ENCODE results near the gene DEFB115. TPM values are rescaled to one million over a fixed set of nuclear protein-coding genes. Genes with fewer than 3 reads are reported as not detected.

The DEFB115 gene
- total and polyA plus RNA-seq, 2 donors from 2014 or later, result not detected

DNA sequence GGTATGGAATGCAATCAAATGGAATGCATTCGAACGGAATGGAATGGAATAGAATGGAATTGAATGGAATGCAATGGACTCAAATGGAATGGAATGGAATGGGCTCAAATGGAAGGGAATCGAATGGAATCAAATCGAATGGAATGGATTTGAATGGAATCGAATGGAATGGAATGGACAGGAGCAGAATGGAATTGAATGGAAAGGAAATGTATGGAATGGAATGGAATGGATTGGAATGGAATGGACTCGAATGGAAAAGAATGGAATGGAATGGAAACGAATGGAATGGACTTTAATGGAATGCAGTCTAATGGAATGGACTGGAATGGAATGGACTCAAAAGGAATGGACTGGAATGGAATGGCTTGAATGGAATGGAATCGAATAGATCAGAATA, 18.3 kb upstream of the DEFB115 start:
- FAIRE-seq, result no peak
- H3K27ac ChIP-seq (ENCODE audit: low read depth in 2 of 2, low read length in 2 of 2), result no peak overlapping the region
- H3K4me3 ChIP-seq (ENCODE audit: low read length in 3 of 3), result no peak overlapping the region
- TF ChIP-seq, protein P1, sequence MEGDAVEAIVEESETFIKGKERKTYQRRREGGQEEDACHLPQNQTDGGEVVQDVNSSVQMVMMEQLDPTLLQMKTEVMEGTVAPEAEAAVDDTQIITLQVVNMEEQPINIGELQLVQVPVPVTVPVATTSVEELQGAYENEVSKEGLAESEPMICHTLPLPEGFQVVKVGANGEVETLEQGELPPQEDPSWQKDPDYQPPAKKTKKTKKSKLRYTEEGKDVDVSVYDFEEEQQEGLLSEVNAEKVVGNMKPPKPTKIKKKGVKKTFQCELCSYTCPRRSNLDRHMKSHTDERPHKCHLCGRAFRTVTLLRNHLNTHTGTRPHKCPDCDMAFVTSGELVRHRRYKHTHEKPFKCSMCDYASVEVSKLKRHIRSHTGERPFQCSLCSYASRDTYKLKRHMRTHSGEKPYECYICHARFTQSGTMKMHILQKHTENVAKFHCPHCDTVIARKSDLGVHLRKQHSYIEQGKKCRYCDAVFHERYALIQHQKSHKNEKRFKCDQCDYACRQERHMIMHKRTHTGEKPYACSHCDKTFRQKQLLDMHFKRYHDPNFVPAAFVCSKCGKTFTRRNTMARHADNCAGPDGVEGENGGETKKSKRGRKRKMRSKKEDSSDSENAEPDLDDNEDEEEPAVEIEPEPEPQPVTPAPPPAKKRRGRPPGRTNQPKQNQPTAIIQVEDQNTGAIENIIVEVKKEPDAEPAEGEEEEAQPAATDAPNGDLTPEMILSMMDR (IDR thresholded peaks at IDR 0.05; ENCODE audit: borderline replicate concordance, extremely low read depth, insufficient read depth), result no peak
- H3K36me3 ChIP-seq (ENCODE audit: control insufficient read depth in 2 of 3, insufficient read depth in 3 of 3, low read length in 3 of 3), result no peaks in the 10 kb centered on the region
- no peak overlapping the region for H3K9ac ChIP-seq (ENCODE audit: low read length in 3 of 3)
- intact Hi-C loops (cut with DNase I), result no loop called here
- no peaks in the 10 kb centered on the region for H3K4me1 ChIP-seq (ENCODE audit: control insufficient read depth in 2 of 3, insufficient read depth in 2 of 3, low read depth in 1 of 3, low read length in 3 of 3)
- no peaks in the 10 kb centered on the region for H3K27me3 ChIP-seq (ENCODE audit: control insufficient read depth, insufficient read depth, low read length)
- peaks cover 19 to 97% (median 30%) of the 10 kb centered on the region in 3 donors for H3K9me3 ChIP-seq (ENCODE audit: control insufficient read depth in 2 of 3, insufficient read depth in 1 of 3, low read length in 3 of 3)
- no peak for DNase-seq

DNA sequence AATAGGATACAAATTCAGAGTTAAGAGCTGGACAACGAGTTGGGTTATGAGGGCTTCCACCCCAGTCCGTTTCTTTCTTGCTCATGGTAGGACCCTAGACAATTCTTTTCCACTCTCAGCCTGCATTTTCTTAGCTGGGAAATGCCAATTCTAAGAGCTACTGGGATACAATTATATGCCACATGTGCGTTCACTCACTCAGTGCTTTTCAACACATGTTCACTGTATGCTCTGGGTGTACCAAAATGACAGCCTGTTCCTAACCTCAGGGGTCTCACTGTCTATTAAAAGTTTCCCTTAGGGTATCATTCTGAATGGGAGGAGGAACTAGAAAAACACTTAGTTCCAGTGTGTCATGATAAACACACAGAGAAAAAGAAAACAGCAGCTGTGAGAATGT, 505 bp upstream of the DEFB115 start:
- FAIRE-seq, result no peak

DNA sequence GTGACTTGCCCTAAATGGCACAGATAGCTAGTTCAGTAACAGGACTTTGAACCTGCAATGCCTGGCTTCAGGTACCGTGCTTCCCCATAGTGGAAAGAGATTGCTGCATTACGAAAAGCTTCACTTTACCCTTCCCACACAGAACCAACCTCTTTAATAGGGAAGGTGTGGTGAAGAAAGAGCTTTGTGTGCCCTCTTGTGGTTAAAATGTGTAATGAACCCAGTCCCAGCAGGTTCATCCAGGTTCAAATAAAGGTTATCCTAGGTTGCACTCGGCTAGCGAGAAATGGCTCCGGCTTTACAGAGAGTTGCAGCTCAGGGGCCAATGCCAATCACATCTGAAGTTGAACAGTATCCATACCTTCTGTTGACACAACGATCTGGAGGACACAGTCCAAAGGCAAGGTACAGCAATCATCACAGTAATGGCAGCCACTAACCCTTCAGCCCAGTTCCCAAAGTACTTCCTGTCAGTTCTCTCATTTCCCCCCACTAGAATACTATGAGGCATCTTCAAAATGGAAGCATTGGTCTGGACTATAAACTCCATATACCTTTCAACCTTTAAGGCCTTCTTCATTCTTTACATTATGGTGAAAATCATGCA, 3.0 kb downstream of the DEFB115 start:
- Histone ChIP-seq H3K4me1 (ENCODE audit: control insufficient read depth in 2 of 3, insufficient read depth in 2 of 3, low read depth in 1 of 3, low read length in 3 of 3) (no peaks in the 10 kb centered on the region), H3K9ac (ENCODE audit: low read length in 3 of 3) (no peak overlapping the region), H3K4me3 (ENCODE audit: low read length in 3 of 3) (no peak overlapping the region), H3K36me3 (ENCODE audit: control insufficient read depth in 2 of 3, insufficient read depth in 3 of 3, low read length in 3 of 3) (no peaks in the 10 kb centered on the region), H3K27me3 (ENCODE audit: control insufficient read depth, insufficient read depth, low read length) (no peaks in the 10 kb centered on the region), H3K27ac (ENCODE audit: low read depth in 2 of 2, low read length in 2 of 2) (no peak overlapping the region), H3K9me3 (ENCODE audit: control insufficient read depth in 2 of 3, insufficient read depth in 1 of 3, low read length in 3 of 3) (no peaks in the 10 kb centered on the region)
- no peak for FAIRE-seq
- intact Hi-C loops (cut with DNase I), result no loop called here
- no peak for DNase-seq
- TF ChIP-seq, protein P1 (IDR thresholded peaks at IDR 0.05; ENCODE audit: borderline replicate concordance, extremely low read depth, insufficient read depth), result no peak

More for the DNA sequence above, 505 bp upstream of the DEFB115 start:
- Histone ChIP-seq H3K4me1 (ENCODE audit: control insufficient read depth in 2 of 3, insufficient read depth in 2 of 3, low read depth in 1 of 3, low read length in 3 of 3) (no peaks in the 10 kb centered on the region), H3K27ac (ENCODE audit: low read depth in 2 of 2, low read length in 2 of 2) (no peak overlapping the region), H3K27me3 (ENCODE audit: control insufficient read depth, insufficient read depth, low read length) (no peaks in the 10 kb centered on the region), H3K4me3 (ENCODE audit: low read length in 3 of 3) (no peak overlapping the region), H3K36me3 (ENCODE audit: control insufficient read depth in 2 of 3, insufficient read depth in 3 of 3, low read length in 3 of 3) (no peaks in the 10 kb centered on the region), H3K9ac (ENCODE audit: low read length in 3 of 3) (no peak overlapping the region), H3K9me3 (ENCODE audit: control insufficient read depth in 2 of 3, insufficient read depth in 1 of 3, low read length in 3 of 3) (no peaks in the 10 kb centered on the region)
- no peak for DNase-seq
- TF ChIP-seq, protein P1 (IDR thresholded peaks at IDR 0.05; ENCODE audit: borderline replicate concordance, extremely low read depth, insufficient read depth), result no peak
- intact Hi-C loops (cut with DNase I), result no loop called here

DNA sequence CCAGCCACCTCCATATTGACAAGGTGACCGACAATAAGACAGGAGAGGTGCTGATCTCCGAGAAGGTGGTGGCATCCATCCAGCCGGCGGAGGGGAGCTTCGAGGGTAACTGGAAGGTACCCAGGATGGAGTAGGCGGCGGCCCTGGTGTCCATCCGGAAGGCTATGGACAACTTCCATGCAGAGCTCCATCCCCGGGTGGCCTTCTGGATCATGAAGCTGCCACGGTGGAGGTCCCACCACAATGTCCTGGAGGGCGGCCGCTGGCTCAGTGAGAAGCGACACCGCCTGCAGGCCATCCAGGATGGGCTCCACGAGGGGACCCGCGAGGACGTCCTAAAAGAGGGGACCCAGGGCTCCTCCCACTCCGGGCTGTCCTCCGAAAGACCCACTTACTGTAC, 17.0 kb downstream of the DEFB115 start:
- TF ChIP-seq, protein P1 (IDR thresholded peaks at IDR 0.05; ENCODE audit: borderline replicate concordance, extremely low read depth, insufficient read depth), result no peak
- Histone ChIP-seq H3K27ac (ENCODE audit: low read depth in 2 of 2, low read length in 2 of 2) (no peak overlapping the region), H3K4me1 (ENCODE audit: control insufficient read depth in 2 of 3, insufficient read depth in 2 of 3, low read depth in 1 of 3, low read length in 3 of 3) (no peaks in the 10 kb centered on the region), H3K4me3 (ENCODE audit: low read length in 3 of 3) (no peak overlapping the region), H3K9ac (ENCODE audit: low read length in 3 of 3) (no peak overlapping the region), H3K36me3 (ENCODE audit: control insufficient read depth in 2 of 3, insufficient read depth in 3 of 3, low read length in 3 of 3) (no peaks in the 10 kb centered on the region), H3K9me3 (ENCODE audit: control insufficient read depth in 2 of 3, insufficient read depth in 1 of 3, low read length in 3 of 3) (peaks cover 0 to 23% (median 11%) of the 10 kb centered on the region in 3 donors), H3K27me3 (ENCODE audit: control insufficient read depth, insufficient read depth, low read length) (no peaks in the 10 kb centered on the region)
- no peak for FAIRE-seq
- intact Hi-C loops (cut with DNase I), result no loop called here
- DNase-seq, result no peak
